Measurements from ENCODE around the gene SPSB4. TPM values are rescaled to one million over a fixed set of nuclear protein-coding genes. Genes with fewer than 3 reads are reported as not detected.

SPSB4 gene
- total and polyA plus RNA-seq, 9 of the 15 experiments (the other 6 are each of a cell fraction or from before 2014, with no cell fraction given), result not detected

- no peaks in the 10 kb centered on the region for H3K79me2 ChIP-seq (ENCODE audit: control insufficient read depth, insufficient read depth, low read length)
- no peak overlapping the region for H3K27ac ChIP-seq (ENCODE audit: extremely low read depth, low read depth, low read length)
- no TSS peak for BruUV-seq (replicated peaks)
- H3K9me3 ChIP-seq (replicated peaks; ENCODE audit: control insufficient read depth, insufficient read depth, low read depth, low read length), result no peaks in the 10 kb centered on the region
- no peak for FAIRE-seq
- TF ChIP-seq KLF6 (CRISPR knock-in tag; IDR thresholded peaks at IDR 0.05; ENCODE audit: borderline replicate concordance) (no peak), ZNF197 (CRISPR knock-in tag; IDR thresholded peaks at IDR 0.05; ENCODE audit: low read depth) (no peak), ZNF609 (CRISPR knock-in tag; IDR thresholded peaks at IDR 0.05; ENCODE audit: borderline replicate concordance) (no peak), ZNF511 (CRISPR knock-in tag; IDR thresholded peaks at IDR 0.05) (no peak), IRF1 (CRISPR knock-in tag; IDR thresholded peaks at IDR 0.05; ENCODE audit: borderline replicate concordance) (no peak)
- H3K4me3 ChIP-seq, result no peak overlapping the region
- H3K4me1 ChIP-seq (replicated peaks in 1 of 2; ENCODE audit: control insufficient read depth in 2 of 2, insufficient read depth in 2 of 2, low read length in 2 of 2), result no peaks in the 10 kb centered on the region
- ATAC-seq, result no peak
- DNase-seq (ENCODE audit: extremely low read depth in 1 of 4, low spot score in 3 of 4), result no peak
- no peak overlapping the region for H3K4me2 ChIP-seq (ENCODE audit: insufficient read depth, low read length)
- intact Hi-C loops (cut with micrococcal nuclease), result no loop called here
- H3K9ac ChIP-seq (ENCODE audit: insufficient read depth in 1 of 2, low read depth in 2 of 2, low read length in 2 of 2), result no peak overlapping the region; a peak in 1 of 4 replicates
- POLR2A ChIA-PET, result no interaction called here
- peaks cover 5% of the 10 kb centered on the region; the same call in 1 of the 2 replicates for H4K20me1 ChIP-seq (replicated peaks; ENCODE audit: control insufficient read depth, insufficient read depth, low read length)
- H3K27me3 ChIP-seq (ENCODE audit: control insufficient read depth in 2 of 2, insufficient read depth in 2 of 2, low read length in 2 of 2), result peaks cover 7 to 41% of the 10 kb centered on the region in 2 experiments; a peak in 2 of 5 replicates
- H3K36me3 ChIP-seq (ENCODE audit: control insufficient read depth, insufficient read depth, low read length), result no peaks in the 10 kb centered on the region
- WGBS (ENCODE audit: insufficient coverage, low coverage, missing lambda C conversion rate), result 3% methylated on average over 21 of the region's 23 CpGs
- in situ Hi-C loops (cut with MboI), result no loop called here
- no peak overlapping the region for H2AFZ ChIP-seq (ENCODE audit: low read depth, low read length)
- CTCF ChIA-PET (ENCODE audit: low intra/inter-chr PET ratio), result no interaction called here
- no peaks in the 10 kb centered on the region for H3K9me1 ChIP-seq (ENCODE audit: control insufficient read depth, insufficient read depth, low read length)
Measured at GRCh38 chr3:141094790-141095545, 43.8 kb downstream of the SPSB4 start.
